HFF-Myc (cell line): ENCODE results near the gene SEPTIN1.

Experiments used
- DNase-seq: peaks from one replicate; pipeline ENCODE4 v3.0.0-alpha.2; 2011; ENCODE audit warnings: low read depth; ENCODE audit errors: extremely low read depth
- H3K4me3 ChIP-seq: replicated peaks from 2 replicates; pipeline ENCODE4 v1.5.1; 2011; ENCODE audit warnings: low read depth, mild to moderate bottlenecking, control low read depth, low read length
- TF ChIP-seq, protein P1 (sequence below): IDR thresholded peaks from 2 replicates; pipeline ENCODE4 v1.5.1; 2012; ENCODE audit warnings: mild to moderate bottlenecking, low read depth, low read length, control low read depth; ENCODE audit errors: missing control alignments

Gene SEPTIN1

DNA sequence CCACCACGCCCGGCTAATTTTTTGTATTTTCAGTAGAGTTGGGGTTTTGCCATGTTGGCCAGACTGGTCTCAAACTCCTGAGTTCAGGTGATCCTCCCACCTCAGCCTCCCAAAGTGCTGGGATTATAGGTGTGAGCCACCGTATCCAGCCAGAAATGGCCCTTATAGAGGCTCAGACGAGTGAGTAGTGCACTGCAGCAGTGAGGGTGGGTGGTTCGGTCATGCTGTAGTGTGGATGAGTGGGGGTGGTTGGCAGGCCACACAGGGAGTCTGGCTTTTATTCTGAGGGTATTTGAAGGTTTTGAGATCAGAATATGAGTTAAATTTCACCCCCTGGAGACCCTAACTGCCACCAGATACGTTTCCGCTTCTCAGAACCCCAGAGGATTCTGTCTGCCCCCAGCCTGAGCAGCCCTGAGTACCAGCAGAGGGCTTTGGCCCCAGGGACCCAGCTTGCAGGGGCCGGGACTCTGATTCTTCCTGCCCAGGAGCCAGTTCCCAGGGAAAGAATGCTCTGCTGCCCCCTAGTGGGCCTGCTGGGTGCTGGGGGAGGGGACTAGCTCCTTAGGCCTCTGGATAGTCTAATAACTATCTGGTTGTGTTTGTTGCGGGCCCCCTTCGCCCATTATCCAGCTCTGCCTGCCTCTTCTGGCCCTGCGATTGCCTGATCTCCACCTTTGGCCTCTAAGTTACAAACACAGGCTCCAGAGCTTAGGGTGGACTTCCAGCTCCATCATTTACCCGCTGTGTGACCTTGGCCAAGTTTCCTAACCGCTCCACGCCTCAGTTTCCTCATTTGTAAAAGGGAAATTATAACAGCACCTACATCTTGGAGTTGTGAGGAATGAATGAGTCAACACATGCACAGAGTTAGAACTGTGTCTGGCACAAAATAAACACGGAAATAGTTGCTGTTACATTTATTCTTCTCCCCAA, 27.0 kb upstream of the SEPTIN1 start:
- TF ChIP-seq, protein P1, sequence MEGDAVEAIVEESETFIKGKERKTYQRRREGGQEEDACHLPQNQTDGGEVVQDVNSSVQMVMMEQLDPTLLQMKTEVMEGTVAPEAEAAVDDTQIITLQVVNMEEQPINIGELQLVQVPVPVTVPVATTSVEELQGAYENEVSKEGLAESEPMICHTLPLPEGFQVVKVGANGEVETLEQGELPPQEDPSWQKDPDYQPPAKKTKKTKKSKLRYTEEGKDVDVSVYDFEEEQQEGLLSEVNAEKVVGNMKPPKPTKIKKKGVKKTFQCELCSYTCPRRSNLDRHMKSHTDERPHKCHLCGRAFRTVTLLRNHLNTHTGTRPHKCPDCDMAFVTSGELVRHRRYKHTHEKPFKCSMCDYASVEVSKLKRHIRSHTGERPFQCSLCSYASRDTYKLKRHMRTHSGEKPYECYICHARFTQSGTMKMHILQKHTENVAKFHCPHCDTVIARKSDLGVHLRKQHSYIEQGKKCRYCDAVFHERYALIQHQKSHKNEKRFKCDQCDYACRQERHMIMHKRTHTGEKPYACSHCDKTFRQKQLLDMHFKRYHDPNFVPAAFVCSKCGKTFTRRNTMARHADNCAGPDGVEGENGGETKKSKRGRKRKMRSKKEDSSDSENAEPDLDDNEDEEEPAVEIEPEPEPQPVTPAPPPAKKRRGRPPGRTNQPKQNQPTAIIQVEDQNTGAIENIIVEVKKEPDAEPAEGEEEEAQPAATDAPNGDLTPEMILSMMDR: peak; percentile 97
- peak overlapping the region; percentile 20 for H3K4me3 ChIP-seq
- no peak for DNase-seq

DNA sequence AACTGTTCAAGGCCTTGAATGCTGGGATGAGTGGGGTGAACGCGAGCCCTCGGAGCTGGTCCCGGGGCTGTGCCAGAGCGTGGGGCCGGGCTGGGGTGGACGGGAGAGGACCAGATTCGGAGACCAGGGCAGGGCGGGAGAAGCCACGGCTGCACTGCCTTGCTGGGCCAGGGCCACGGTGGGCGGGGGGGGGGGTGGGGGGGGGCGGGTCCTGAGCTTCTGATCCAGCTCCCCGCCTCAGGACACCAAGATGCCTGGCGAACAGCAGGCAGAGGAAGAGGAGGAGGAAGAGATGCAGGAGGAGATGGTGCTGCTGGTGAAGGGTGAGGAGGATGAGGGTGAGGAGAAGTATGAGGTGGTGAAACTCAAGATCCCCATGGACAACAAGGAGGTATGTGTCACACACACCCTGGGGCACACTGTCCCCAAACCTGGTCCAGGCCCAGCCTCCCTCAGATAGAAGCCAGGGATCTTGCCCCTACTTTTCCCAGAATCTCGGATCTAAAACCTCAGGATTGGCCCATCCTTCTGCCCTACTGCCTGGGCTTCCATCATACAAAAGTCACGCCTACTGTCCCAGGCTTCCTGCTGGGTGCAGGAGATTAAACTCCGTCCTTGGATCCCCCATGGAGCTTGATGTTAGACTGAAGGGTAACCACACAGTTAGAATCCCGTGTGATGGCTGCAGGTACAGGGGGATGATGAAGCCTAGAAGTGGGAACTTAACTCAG, 25.6 kb upstream of the SEPTIN1 start:
- DNase-seq: no peak
- TF ChIP-seq, protein P1: no peak
- peak overlapping the region; percentile 76 for H3K4me3 ChIP-seq

DNA sequence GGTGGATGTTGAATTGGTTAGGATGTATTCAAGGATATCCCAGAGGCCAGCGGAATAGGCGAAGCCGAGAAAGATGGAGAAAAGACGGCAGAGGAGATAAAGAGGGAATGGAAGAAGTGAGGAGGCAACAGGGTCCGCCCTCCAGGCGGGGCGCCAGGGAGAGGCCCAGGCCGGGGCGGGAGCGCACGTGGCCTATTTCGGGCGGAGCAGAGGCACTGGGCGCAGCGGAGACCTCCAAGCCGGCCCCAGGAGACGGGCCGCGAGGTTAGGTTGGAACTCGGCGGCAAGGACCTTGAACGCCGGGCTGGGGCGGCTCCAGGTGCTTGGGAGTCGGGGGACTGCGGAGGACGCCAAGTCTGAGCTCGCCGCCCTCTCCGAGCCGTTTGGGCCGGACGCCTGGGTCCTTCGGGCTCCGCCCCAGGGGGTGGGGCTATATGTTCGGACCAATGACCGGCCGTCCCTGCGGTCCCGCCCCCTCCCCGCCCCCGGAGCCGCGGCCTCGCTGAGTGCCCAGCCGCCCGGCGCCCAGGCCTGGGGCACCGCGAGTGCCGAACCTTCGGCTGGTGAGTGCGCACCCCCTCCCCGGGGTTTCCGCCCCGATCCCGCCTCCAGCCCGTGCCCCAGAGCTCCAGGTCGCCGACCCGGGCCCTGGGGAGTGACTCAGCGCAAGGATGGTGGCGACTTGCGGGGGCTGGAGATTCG, 24.9 kb upstream of the SEPTIN1 start, which contains the start of gene ZNF771:
TSS of gene ZNF771 (plus strand) at position 505 of the 702 bp plus-strand sequence. CDS start 448 bp downstream, outside the sequence.
- TF ChIP-seq, protein P1: no peak
- no peak for DNase-seq
- H3K4me3 ChIP-seq: peak within 1 kb of the TSS; percentile 76

- TF ChIP-seq, protein P1: no peak
- H3K4me3 ChIP-seq: peak overlapping the region; percentile 76
- no peak for DNase-seq
Measured at GRCh38 chr16:30406795-30407101, 24.4 kb upstream of the SEPTIN1 start.

- TF ChIP-seq, protein P1: no peak
- DNase-seq: no peak
Measured at GRCh38 chr16:30401768-30402425, 19.5 kb upstream of the SEPTIN1 start.

DNA sequence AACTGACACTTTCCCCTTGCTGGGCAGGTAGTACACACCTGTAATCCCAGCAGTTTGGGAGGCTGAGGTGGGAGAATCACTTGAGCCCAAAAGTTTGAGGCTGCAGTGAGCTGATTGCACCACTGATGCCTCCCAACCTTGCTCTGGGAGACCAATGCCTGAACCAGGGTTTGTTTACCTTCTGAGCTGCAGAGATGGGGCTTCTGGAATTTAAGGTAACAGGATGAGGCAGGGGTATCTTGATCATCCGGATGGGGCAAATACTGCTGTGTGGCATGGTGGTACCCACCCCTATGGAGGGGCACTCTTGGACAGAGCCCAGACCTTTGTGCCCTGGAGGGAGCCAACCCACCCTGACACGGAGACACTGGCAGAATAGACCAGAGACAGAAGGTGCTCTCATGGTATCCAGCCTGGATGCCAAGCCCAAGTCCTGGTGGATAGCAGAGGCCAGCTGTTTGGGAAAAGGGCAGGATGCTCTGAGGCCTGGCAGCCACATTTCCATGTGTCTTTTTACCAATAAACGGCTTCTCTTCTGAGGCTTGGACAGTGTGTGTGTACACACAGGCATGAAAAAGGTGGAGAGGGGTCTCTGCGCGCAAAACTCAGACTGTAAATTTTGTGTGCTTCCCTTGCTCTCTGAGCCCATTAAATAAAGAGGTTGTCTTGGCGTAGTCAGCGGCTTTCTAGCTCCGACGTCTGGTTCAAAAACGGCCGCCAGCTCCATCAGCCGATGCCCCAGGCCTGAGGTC, 17.2 kb upstream of the SEPTIN1 start:
- DNase-seq: no peak
- TF ChIP-seq, protein P1: no peak
- H3K4me3 ChIP-seq: peak overlapping the region; percentile 40

More at GRCh38 chr16:30401768-30402425, 19.5 kb upstream of the SEPTIN1 start:
- H3K4me3 ChIP-seq: no peak overlapping the region
